ENCODE results near the gene NIFK.
"Not testable (repeated sequence)": the region's sequence is repeated elsewhere in the genome, so short reads cannot be mapped to it uniquely, and the experiment has no call there.

The NIFK gene

DNA sequence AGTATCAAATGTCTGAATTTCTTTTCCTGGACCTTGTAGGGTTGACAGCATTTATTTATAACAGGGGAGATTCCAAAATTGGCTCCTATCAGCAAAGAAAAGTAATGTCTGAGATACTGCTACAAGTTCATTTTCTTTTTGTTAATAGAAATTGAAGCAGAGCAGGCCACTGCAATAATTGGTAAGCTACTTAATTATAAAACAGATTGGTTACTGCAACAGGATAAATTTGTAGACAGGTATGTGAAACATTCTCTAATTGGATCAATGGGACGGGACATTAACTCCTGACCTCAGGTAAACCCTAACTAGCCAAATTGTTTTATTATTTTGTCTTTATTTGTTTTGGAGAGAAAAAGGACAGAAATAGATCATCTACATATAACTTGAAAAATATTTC, 20.5 kb downstream of the NIFK start:
- DNase-seq (ENCODE audit: low read depth) = no peak
- H3K4me3 ChIP-seq (ENCODE audit: low read length) = no peak overlapping the region
- TF ChIP-seq, protein P1, sequence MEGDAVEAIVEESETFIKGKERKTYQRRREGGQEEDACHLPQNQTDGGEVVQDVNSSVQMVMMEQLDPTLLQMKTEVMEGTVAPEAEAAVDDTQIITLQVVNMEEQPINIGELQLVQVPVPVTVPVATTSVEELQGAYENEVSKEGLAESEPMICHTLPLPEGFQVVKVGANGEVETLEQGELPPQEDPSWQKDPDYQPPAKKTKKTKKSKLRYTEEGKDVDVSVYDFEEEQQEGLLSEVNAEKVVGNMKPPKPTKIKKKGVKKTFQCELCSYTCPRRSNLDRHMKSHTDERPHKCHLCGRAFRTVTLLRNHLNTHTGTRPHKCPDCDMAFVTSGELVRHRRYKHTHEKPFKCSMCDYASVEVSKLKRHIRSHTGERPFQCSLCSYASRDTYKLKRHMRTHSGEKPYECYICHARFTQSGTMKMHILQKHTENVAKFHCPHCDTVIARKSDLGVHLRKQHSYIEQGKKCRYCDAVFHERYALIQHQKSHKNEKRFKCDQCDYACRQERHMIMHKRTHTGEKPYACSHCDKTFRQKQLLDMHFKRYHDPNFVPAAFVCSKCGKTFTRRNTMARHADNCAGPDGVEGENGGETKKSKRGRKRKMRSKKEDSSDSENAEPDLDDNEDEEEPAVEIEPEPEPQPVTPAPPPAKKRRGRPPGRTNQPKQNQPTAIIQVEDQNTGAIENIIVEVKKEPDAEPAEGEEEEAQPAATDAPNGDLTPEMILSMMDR (conservative IDR thresholded peaks at IDR 0.05; ENCODE audit: low read length) = no peak

DNA sequence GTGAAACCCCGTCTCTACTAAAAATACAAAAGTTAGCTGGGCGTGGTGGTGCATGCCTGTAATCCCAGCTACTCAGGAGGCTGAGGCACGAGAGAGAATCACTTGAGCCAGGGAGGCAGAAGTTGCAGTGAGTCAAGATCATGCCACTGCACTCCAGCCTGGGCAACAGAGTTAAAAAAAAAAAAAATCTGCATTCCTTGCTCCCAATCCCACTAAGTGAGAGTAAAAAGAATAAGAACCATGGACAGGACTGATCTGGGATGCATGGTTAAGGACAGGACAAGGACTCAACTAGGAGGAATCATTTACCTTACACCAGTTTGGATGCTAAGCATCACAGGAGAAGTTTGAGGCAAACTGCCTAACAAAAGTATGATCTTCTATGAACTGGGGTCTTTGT, 25.2 kb downstream of the NIFK start:
- DNase-seq (ENCODE audit: low read depth) = peak; percentile 39
- not testable (repeated sequence) for H3K4me3 ChIP-seq (ENCODE audit: low read length)

DNA sequence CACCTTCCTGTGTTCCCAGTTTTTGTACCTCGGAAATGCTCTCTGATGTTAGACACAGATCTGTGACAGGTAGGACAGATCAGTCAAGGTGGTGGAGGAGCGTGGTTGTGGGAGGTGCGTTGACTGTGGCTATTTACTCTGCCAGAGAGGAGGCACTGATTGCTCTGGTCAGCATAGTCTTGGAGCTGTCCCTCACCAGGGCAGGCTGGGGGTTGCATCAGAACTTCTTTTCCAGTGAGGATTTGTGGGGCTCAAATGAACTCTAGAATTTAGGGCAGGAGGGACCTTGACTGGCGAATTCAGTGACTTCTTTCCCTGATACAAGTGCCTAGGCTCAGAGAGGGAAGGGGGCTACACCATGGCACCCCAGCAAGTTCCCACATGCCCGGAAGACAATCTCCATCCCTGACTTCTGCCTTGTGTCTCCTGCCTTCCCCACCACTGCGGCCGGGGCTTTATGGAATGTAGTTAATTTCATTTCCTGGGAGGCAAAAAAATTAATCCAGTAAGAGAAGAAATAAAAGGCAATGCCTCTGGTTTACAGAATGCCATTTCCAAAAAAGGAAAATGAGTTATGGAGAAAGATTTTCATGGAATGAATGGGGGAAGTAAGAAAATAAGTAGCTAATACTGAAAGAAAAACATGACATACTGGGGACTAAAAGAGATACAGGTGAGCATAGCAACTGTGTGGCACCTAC, 26.1 kb downstream of the NIFK start:
- DNase-seq (ENCODE audit: low read depth) = peak; percentile 12
- TF ChIP-seq, protein P1 (conservative IDR thresholded peaks at IDR 0.05; ENCODE audit: low read length) = no peak
- H3K4me3 ChIP-seq (ENCODE audit: low read length) = no peak overlapping the region

DNA sequence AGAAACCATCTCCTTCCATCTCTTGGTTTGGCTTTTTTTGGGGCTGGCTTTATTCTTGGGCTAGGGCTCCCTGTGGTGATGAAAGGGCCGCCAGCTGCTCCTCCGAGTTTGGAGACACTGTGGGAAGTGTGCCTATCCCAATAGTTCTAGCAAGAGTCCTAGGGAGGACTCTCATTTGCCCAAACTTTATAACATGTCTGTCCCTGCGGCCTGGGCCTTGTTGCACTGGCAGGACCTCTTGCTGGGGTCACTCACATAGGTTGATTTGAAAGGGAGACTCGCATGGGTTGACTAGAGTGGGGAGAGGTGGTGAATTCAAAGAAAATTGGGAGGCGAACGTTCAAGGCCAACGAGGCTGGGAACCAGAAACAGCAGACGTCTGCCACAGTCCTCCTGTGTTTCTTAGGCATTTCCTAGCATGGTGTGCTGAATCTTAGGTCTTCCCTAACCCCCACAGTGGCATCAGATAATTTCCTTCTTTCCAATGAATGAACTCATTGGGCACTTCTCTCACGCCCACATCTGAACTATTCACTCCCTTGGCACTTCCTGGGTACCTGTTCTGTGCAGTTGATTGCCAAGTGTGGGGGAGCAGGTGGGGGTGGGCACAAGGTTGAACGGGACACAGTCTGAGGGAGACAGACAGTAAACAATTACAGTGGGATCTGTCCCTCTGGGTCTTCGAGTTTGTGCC, 26.8 kb downstream of the NIFK start:
- no peak for DNase-seq (ENCODE audit: low read depth)
- TF ChIP-seq, protein P1 (conservative IDR thresholded peaks at IDR 0.05; ENCODE audit: low read length) = no peak
- H3K4me3 ChIP-seq (ENCODE audit: low read length) = no peak overlapping the region

DNA sequence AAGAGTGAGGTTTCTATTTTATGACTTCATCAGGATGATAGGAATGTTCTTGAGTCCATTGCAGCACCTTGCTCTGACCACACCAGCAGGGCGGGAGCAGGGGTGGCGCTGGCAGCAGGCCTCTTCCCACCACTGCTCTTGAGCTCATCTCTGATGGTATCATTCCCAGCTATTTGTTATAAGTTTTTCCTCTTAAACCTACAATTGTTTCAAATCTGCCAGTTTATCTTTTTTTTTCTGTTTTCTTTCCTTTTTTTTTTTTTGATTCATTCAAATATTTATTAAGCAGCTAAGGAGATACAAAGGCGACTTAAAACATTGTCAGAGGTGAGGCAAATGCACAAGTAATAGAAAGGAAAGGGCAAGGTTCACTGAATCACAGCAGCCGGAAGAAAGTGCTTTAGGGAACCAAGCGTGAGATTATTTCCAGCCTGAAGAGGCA, 28.7 kb downstream of the NIFK start:
- no peak for DNase-seq (ENCODE audit: low read depth)
- no peak overlapping the region for H3K4me3 ChIP-seq (ENCODE audit: low read length)
- TF ChIP-seq, protein P1 (conservative IDR thresholded peaks at IDR 0.05; ENCODE audit: low read length) = no peak

DNA sequence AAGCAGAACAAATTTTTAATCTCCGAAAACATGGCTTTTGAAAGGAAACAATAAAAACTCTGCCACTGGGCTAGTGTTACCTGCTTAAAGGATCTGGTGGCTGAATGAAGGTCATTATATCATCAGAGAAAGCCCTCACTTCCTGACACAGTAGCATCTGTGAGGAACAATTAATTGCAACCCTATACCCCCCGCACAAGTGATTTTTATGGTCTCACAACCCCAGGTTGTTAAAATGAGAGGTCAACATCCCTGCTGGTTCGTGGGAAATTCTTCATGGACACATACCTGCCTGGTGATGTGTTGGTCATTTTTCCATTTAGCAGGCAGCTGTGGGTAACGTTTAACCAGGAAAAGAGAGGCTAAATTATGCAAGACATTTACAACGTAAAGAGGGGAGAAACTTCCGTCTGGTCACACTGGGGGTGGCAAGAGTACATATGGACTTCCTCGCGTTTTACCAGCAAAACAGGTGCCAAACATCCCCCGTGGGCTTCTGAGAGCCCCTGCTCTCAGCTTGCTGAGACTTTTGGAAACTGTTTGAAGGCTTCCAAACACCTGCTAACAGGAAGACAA, 29.2 kb downstream of the NIFK start:
- DNase-seq (ENCODE audit: low read depth) = no peak

DNA sequence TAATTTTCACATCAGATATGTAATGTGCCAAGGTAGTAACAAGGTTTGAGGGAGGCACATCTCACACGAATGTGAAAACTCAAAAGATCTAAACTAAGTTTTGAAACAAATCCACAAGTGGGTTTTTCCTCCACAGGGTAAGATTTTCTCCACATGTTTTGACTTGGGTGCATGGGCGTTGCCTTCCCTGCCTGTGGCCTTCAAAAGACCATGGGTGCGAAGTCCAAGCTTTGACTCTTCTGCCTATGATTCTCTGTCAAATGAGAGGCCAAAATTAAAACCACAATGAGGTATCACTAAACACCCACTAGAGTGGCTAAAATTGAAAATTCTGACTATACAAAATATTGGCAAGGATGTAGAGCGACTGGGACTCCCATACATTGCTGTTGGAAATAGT, 30.7 kb downstream of the NIFK start:
- no peak for DNase-seq (ENCODE audit: low read depth)

More for the DNA sequence above, 29.2 kb downstream of the NIFK start:
- TF ChIP-seq, protein P1 (conservative IDR thresholded peaks at IDR 0.05; ENCODE audit: low read length) = no peak
- no peak overlapping the region for H3K4me3 ChIP-seq (ENCODE audit: low read length)

More for the DNA sequence above, 30.7 kb downstream of the NIFK start:
- H3K4me3 ChIP-seq (ENCODE audit: low read length) = no peak overlapping the region
- TF ChIP-seq, protein P1 (conservative IDR thresholded peaks at IDR 0.05; ENCODE audit: low read length) = no peak
